ENCODE data around the gene CALN1.

The CALN1 gene

GRCh38 chr7:72030994-72031667, 381.0 kb downstream of the CALN1 start:
- Histone ChIP-seq H3K4me3 (no peak overlapping the region), H3K9me3 (no peaks in the 10 kb centered on the region), H3K27me3 (ENCODE audit: low read depth) (no peaks in the 10 kb centered on the region), H3K4me1 (no peaks in the 10 kb centered on the region), H3K36me3 (replicated peaks) (no peaks in the 10 kb centered on the region)
- in situ Hi-C loops (cut with MboI; ENCODE audit: low sequenced_read_pairs), result no loop called here
- DNase-seq (ENCODE audit: low spot score in 2 of 2), result no peak

- Histone ChIP-seq H3K4me3 (no peak overlapping the region), H3K4me1 (no peaks in the 10 kb centered on the region), H3K27me3 (ENCODE audit: low read depth) (no peaks in the 10 kb centered on the region), H3K9me3 (no peaks in the 10 kb centered on the region), H3K36me3 (replicated peaks) (no peaks in the 10 kb centered on the region)
- DNase-seq (ENCODE audit: low spot score in 2 of 2), result no peak
- in situ Hi-C loops (cut with MboI; ENCODE audit: low sequenced_read_pairs), result no loop called here
These were observed 383.9 kb downstream of the CALN1 start for GRCh38 chr7:72028267-72028666.

GRCh38 chr7:72025381-72025960, 386.7 kb downstream of the CALN1 start:
- H3K4me1 ChIP-seq, result no peaks in the 10 kb centered on the region
- in situ Hi-C loops (cut with MboI; ENCODE audit: low sequenced_read_pairs), result no loop called here
- no peaks in the 10 kb centered on the region for H3K9me3 ChIP-seq
- H3K27me3 ChIP-seq (ENCODE audit: low read depth), result no peaks in the 10 kb centered on the region
- no peak overlapping the region for H3K4me3 ChIP-seq
- no peaks in the 10 kb centered on the region for H3K36me3 ChIP-seq (replicated peaks)
- DNase-seq (ENCODE audit: low spot score in 2 of 2), result no peak

GRCh38 chr7:72023926-72024325, 388.2 kb downstream of the CALN1 start:
- in situ Hi-C loops (cut with MboI; ENCODE audit: low sequenced_read_pairs), result no loop called here
- DNase-seq (ENCODE audit: low spot score in 2 of 2), result no peak
- Histone ChIP-seq H3K4me1 (no peaks in the 10 kb centered on the region), H3K4me3 (no peak overlapping the region), H3K36me3 (replicated peaks) (no peaks in the 10 kb centered on the region), H3K27me3 (ENCODE audit: low read depth) (no peaks in the 10 kb centered on the region), H3K9me3 (no peaks in the 10 kb centered on the region)

- in situ Hi-C loops (cut with MboI; ENCODE audit: low sequenced_read_pairs), result no loop called here
- Histone ChIP-seq H3K9me3 (no peaks in the 10 kb centered on the region), H3K4me1 (no peaks in the 10 kb centered on the region), H3K27me3 (ENCODE audit: low read depth) (no peaks in the 10 kb centered on the region), H3K36me3 (replicated peaks) (no peaks in the 10 kb centered on the region), H3K4me3 (no peak overlapping the region)
- DNase-seq (ENCODE audit: low spot score in 2 of 2), result no peak
These were observed 390.4 kb downstream of the CALN1 start for GRCh38 chr7:72021716-72022115.

GRCh38 chr7:72020311-72020710, 391.8 kb downstream of the CALN1 start:
- in situ Hi-C loops (cut with MboI; ENCODE audit: low sequenced_read_pairs), result no loop called here

GRCh38 chr7:72019436-72019835, 392.7 kb downstream of the CALN1 start:
- no peaks in the 10 kb centered on the region for H3K4me1 ChIP-seq
- no peaks in the 10 kb centered on the region for H3K36me3 ChIP-seq (replicated peaks)
- no peaks in the 10 kb centered on the region for H3K27me3 ChIP-seq (ENCODE audit: low read depth)
- no peak for DNase-seq (ENCODE audit: low spot score in 2 of 2)
- no peaks in the 10 kb centered on the region for H3K9me3 ChIP-seq
- H3K4me3 ChIP-seq, result no peak overlapping the region
- in situ Hi-C loops (cut with MboI; ENCODE audit: low sequenced_read_pairs), result no loop called here

More at GRCh38 chr7:72020311-72020710, 391.8 kb downstream of the CALN1 start:
- Histone ChIP-seq H3K9me3 (no peaks in the 10 kb centered on the region), H3K36me3 (replicated peaks) (no peaks in the 10 kb centered on the region), H3K4me3 (no peak overlapping the region), H3K4me1 (no peaks in the 10 kb centered on the region), H3K27me3 (ENCODE audit: low read depth) (no peaks in the 10 kb centered on the region)
- no peak for DNase-seq (ENCODE audit: low spot score in 2 of 2)

- in situ Hi-C loops (cut with MboI; ENCODE audit: low sequenced_read_pairs), result no loop called here
- H3K4me1 ChIP-seq, result no peaks in the 10 kb centered on the region
- no peak for DNase-seq (ENCODE audit: low spot score in 2 of 2)
- no peak overlapping the region for H3K4me3 ChIP-seq
- H3K27me3 ChIP-seq (ENCODE audit: low read depth), result no peaks in the 10 kb centered on the region
- H3K36me3 ChIP-seq (replicated peaks), result no peaks in the 10 kb centered on the region
- H3K9me3 ChIP-seq, result no peaks in the 10 kb centered on the region
These were observed 394.4 kb downstream of the CALN1 start for GRCh38 chr7:72017756-72018155.

GRCh38 chr7:72016574-72016973, 395.6 kb downstream of the CALN1 start:
- in situ Hi-C loops (cut with MboI; ENCODE audit: low sequenced_read_pairs), result no loop called here
- Histone ChIP-seq H3K27me3 (ENCODE audit: low read depth) (no peaks in the 10 kb centered on the region), H3K9me3 (no peaks in the 10 kb centered on the region), H3K4me1 (no peaks in the 10 kb centered on the region), H3K36me3 (replicated peaks) (no peaks in the 10 kb centered on the region), H3K4me3 (no peak overlapping the region)
- DNase-seq (ENCODE audit: low spot score in 2 of 2), result no peak

- Histone ChIP-seq H3K27me3 (ENCODE audit: low read depth) (no peaks in the 10 kb centered on the region), H3K4me1 (no peaks in the 10 kb centered on the region), H3K4me3 (no peak overlapping the region), H3K36me3 (replicated peaks) (no peaks in the 10 kb centered on the region), H3K9me3 (no peaks in the 10 kb centered on the region)
- in situ Hi-C loops (cut with MboI; ENCODE audit: low sequenced_read_pairs), result no loop called here
- no peak for DNase-seq (ENCODE audit: low spot score in 2 of 2)
These were observed 397.0 kb downstream of the CALN1 start for GRCh38 chr7:72015136-72015535.

GRCh38 chr7:72007018-72007417, 405.1 kb downstream of the CALN1 start:
- Histone ChIP-seq H3K4me1 (no peaks in the 10 kb centered on the region), H3K9me3 (no peaks in the 10 kb centered on the region), H3K4me3 (no peak overlapping the region), H3K27me3 (ENCODE audit: low read depth) (no peaks in the 10 kb centered on the region), H3K36me3 (replicated peaks) (no peaks in the 10 kb centered on the region)
- no peak for DNase-seq (ENCODE audit: low spot score in 2 of 2)
- in situ Hi-C loops (cut with MboI; ENCODE audit: low sequenced_read_pairs), result no loop called here

GRCh38 chr7:72003236-72003635, 408.9 kb downstream of the CALN1 start:
- no peaks in the 10 kb centered on the region for H3K27me3 ChIP-seq (ENCODE audit: low read depth)
- no peaks in the 10 kb centered on the region for H3K9me3 ChIP-seq
- in situ Hi-C loops (cut with MboI; ENCODE audit: low sequenced_read_pairs), result no loop called here
- no peaks in the 10 kb centered on the region for H3K4me1 ChIP-seq
- no peaks in the 10 kb centered on the region for H3K36me3 ChIP-seq (replicated peaks)
- no peak overlapping the region for H3K4me3 ChIP-seq
- DNase-seq (ENCODE audit: low spot score in 2 of 2), result no peak

- Histone ChIP-seq H3K4me1 (no peaks in the 10 kb centered on the region), H3K36me3 (replicated peaks) (no peaks in the 10 kb centered on the region), H3K27me3 (ENCODE audit: low read depth) (no peaks in the 10 kb centered on the region), H3K9me3 (no peaks in the 10 kb centered on the region), H3K4me3 (no peak overlapping the region)
- in situ Hi-C loops (cut with MboI; ENCODE audit: low sequenced_read_pairs), result no loop called here
- no peak for DNase-seq (ENCODE audit: low spot score in 2 of 2)
These were observed 416.0 kb downstream of the CALN1 start for GRCh38 chr7:71996141-71996540.

GRCh38 chr7:71995111-71995510, 417.0 kb downstream of the CALN1 start:
- in situ Hi-C loops (cut with MboI; ENCODE audit: low sequenced_read_pairs), result no loop called here
- Histone ChIP-seq H3K27me3 (ENCODE audit: low read depth) (no peaks in the 10 kb centered on the region), H3K9me3 (no peaks in the 10 kb centered on the region)

GRCh38 chr7:71991586-71991985, 420.6 kb downstream of the CALN1 start:
- in situ Hi-C loops (cut with MboI; ENCODE audit: low sequenced_read_pairs), result no loop called here
- no peak for DNase-seq (ENCODE audit: low spot score in 2 of 2)
- Histone ChIP-seq H3K27me3 (ENCODE audit: low read depth) (no peaks in the 10 kb centered on the region), H3K4me3 (no peak overlapping the region), H3K9me3 (no peaks in the 10 kb centered on the region), H3K4me1 (no peaks in the 10 kb centered on the region), H3K36me3 (replicated peaks) (no peaks in the 10 kb centered on the region)

More at GRCh38 chr7:71995111-71995510, 417.0 kb downstream of the CALN1 start:
- no peaks in the 10 kb centered on the region for H3K36me3 ChIP-seq (replicated peaks)
- no peak overlapping the region for H3K4me3 ChIP-seq
- no peaks in the 10 kb centered on the region for H3K4me1 ChIP-seq
- no peak for DNase-seq (ENCODE audit: low spot score in 2 of 2)

All from HAP-1 (cell line).